Activated CD4-positive, alpha-beta T cell treated with anti-CD3 and anti-CD28 coated beads, Interleukin-2, amount 10 ng/mL, durations not matched to agents 24 days and 14 days (primary cell): ENCODE data around the gene ANGEL2. TPM values are rescaled to one million over a fixed set of nuclear protein-coding genes. Genes with fewer than 3 reads are reported as not detected.
"Not testable (repeated sequence)": the region's sequence is repeated elsewhere in the genome, so short reads cannot be mapped to it uniquely, and the experiment has no call there.

Experiments
- DNase-seq: peaks from one replicate; pipeline ENCODE4 v3.0.0; 2022
- H3K27ac Mint-ChIP-seq: one replicate; pipeline ENCODE4 v1.8.0; 2022; ENCODE audit warnings: mild to moderate bottlenecking, mixed read lengths
- H3K27me3 Mint-ChIP-seq: one replicate; pipeline ENCODE4 v1.8.0; 2022; ENCODE audit warnings: mixed read lengths
- H3K36me3 Mint-ChIP-seq: one replicate; pipeline ENCODE4 v1.8.0; 2022; ENCODE audit warnings: low read depth, mild to moderate bottlenecking, mixed read lengths
- H3K4me1 Mint-ChIP-seq: one replicate; pipeline ENCODE4 v1.8.0; 2021; ENCODE audit warnings: mixed read lengths
- H3K4me3 Mint-ChIP-seq: one replicate; pipeline ENCODE4 v1.8.0; 2022; ENCODE audit warnings: mild to moderate bottlenecking, moderate library complexity, mixed read lengths
- H3K9me3 Mint-ChIP-seq: one replicate; pipeline ENCODE4 v1.8.0; 2021; ENCODE audit warnings: mixed read lengths
- intact Hi-C: fragments of 100-400 bp; cut with micrococcal nuclease; formaldehyde crosslinking; loops from one replicate; pipeline ENCODE4 v1.15.1; 2023
- total RNA-seq: library from RNA; stranded (reverse); gene quantifications from 2 replicates; pipeline ENCODE4 v1.2.3, GENCODE V29; 2022

ANGEL2 gene
- total RNA-seq, 1 donor from 2014 or later = 43.7 TPM

- H3K4me3 Mint-ChIP-seq = no peak overlapping the region
- DNase-seq = no peak
- H3K9me3 Mint-ChIP-seq = no peaks in the 10 kb centered on the region
- no peaks in the 10 kb centered on the region for H3K36me3 Mint-ChIP-seq
- H3K27me3 Mint-ChIP-seq = peaks cover 2% of the 10 kb centered on the region
- intact Hi-C loops = no loop called here
- peaks cover 7% of the 10 kb centered on the region for H3K4me1 Mint-ChIP-seq
- no peak overlapping the region for H3K27ac Mint-ChIP-seq
Measured at GRCh38 chr1:212975111-212975918, 40.4 kb downstream of the ANGEL2 start.

- Mint-ChIP-seq H3K9me3 (no peaks in the 10 kb centered on the region), H3K4me1 (peaks cover 6% of the 10 kb centered on the region), H3K27me3 (peaks cover 2% of the 10 kb centered on the region), H3K27ac (no peak overlapping the region), H3K36me3 (no peaks in the 10 kb centered on the region), H3K4me3 (no peak overlapping the region)
- intact Hi-C loops = no loop called here
- no peak for DNase-seq
Measured at GRCh38 chr1:212974711-212975110, 41.0 kb downstream of the ANGEL2 start.

- Mint-ChIP-seq H3K27ac (no peak overlapping the region), H3K36me3 (no peaks in the 10 kb centered on the region), H3K9me3 (no peaks in the 10 kb centered on the region), H3K27me3 (peaks cover 4% of the 10 kb centered on the region), H3K4me3 (no peak overlapping the region), H3K4me1 (no peaks in the 10 kb centered on the region)
- DNase-seq = no peak
- intact Hi-C loops = no loop called here
Measured at GRCh38 chr1:212973899-212974298, 41.8 kb downstream of the ANGEL2 start.

GRCh38 chr1:212973426-212973825 lies 42.2 kb downstream of the ANGEL2 start:
- H3K36me3 Mint-ChIP-seq = no peaks in the 10 kb centered on the region
- H3K27ac Mint-ChIP-seq = no peak overlapping the region
- no peaks in the 10 kb centered on the region for H3K9me3 Mint-ChIP-seq
- no peak for DNase-seq
- H3K4me3 Mint-ChIP-seq = no peak overlapping the region
- H3K27me3 Mint-ChIP-seq = peaks cover 4% of the 10 kb centered on the region
- H3K4me1 Mint-ChIP-seq = no peaks in the 10 kb centered on the region
- intact Hi-C loops = no loop called here

GRCh38 chr1:212971312-212971711 lies 44.4 kb downstream of the ANGEL2 start:
- Mint-ChIP-seq H3K27ac (no peak overlapping the region), H3K27me3 (peaks cover 12% of the 10 kb centered on the region), H3K4me3 (no peak overlapping the region), H3K9me3 (no peaks in the 10 kb centered on the region), H3K36me3 (no peaks in the 10 kb centered on the region), H3K4me1 (peaks cover 4% of the 10 kb centered on the region)
- intact Hi-C loops = no loop called here
- no peak for DNase-seq

- Mint-ChIP-seq H3K36me3 (no peaks in the 10 kb centered on the region), H3K4me3 (no peak overlapping the region), H3K27me3 (peaks cover 15% of the 10 kb centered on the region), H3K27ac (no peak overlapping the region), H3K4me1 (peaks cover 4% of the 10 kb centered on the region), H3K9me3 (no peaks in the 10 kb centered on the region)
- intact Hi-C loops = no loop called here
- DNase-seq = no peak
Measured at GRCh38 chr1:212970085-212970484, 45.6 kb downstream of the ANGEL2 start.

- Mint-ChIP-seq H3K36me3 (no peaks in the 10 kb centered on the region), H3K9me3 (no peaks in the 10 kb centered on the region), H3K27me3 (peaks cover 21% of the 10 kb centered on the region), H3K4me1 (peaks cover 4% of the 10 kb centered on the region), H3K27ac (no peak overlapping the region), H3K4me3 (no peak overlapping the region)
- intact Hi-C loops = no loop called here
- no peak for DNase-seq
Measured at GRCh38 chr1:212968368-212968863, 47.3 kb downstream of the ANGEL2 start.

- H3K4me3 Mint-ChIP-seq = no peak overlapping the region
- intact Hi-C loops = no loop called here
- no peaks in the 10 kb centered on the region for H3K36me3 Mint-ChIP-seq
- peaks cover 26% of the 10 kb centered on the region for H3K27me3 Mint-ChIP-seq
- DNase-seq = no peak
- H3K9me3 Mint-ChIP-seq = no peaks in the 10 kb centered on the region
- peaks cover 4% of the 10 kb centered on the region for H3K4me1 Mint-ChIP-seq
- no peak overlapping the region for H3K27ac Mint-ChIP-seq
Measured at GRCh38 chr1:212967801-212968200, 47.9 kb downstream of the ANGEL2 start.

- peaks cover 29% of the 10 kb centered on the region for H3K27me3 Mint-ChIP-seq
- H3K27ac Mint-ChIP-seq = no peak overlapping the region
- H3K36me3 Mint-ChIP-seq = no peaks in the 10 kb centered on the region
- H3K9me3 Mint-ChIP-seq = no peaks in the 10 kb centered on the region
- DNase-seq = no peak
- H3K4me1 Mint-ChIP-seq = peaks cover 4% of the 10 kb centered on the region
- H3K4me3 Mint-ChIP-seq = no peak overlapping the region
- intact Hi-C loops = no loop called here
Measured at GRCh38 chr1:212966616-212967015, 49.1 kb downstream of the ANGEL2 start.

GRCh38 chr1:212964993-212965392 lies 50.7 kb downstream of the ANGEL2 start:
- DNase-seq, intact Hi-C loops, H3K4me3 Mint-ChIP-seq, H3K9me3 Mint-ChIP-seq, H3K4me1 Mint-ChIP-seq, H3K36me3 Mint-ChIP-seq, H3K27ac Mint-ChIP-seq: not testable (repeated sequence)
- peaks cover 31% of the 10 kb centered on the region for H3K27me3 Mint-ChIP-seq

- no peaks in the 10 kb centered on the region for H3K9me3 Mint-ChIP-seq
- DNase-seq = no peak
- no peak overlapping the region for H3K27ac Mint-ChIP-seq
- intact Hi-C loops = no loop called here
- H3K4me1 Mint-ChIP-seq = peaks cover 4% of the 10 kb centered on the region
- peaks cover 28% of the 10 kb centered on the region for H3K27me3 Mint-ChIP-seq
- no peaks in the 10 kb centered on the region for H3K36me3 Mint-ChIP-seq
- H3K4me3 Mint-ChIP-seq = no peak overlapping the region
Measured at GRCh38 chr1:212964102-212964501, 51.6 kb downstream of the ANGEL2 start.

- H3K27me3 Mint-ChIP-seq = peaks cover 22% of the 10 kb centered on the region
- no peaks in the 10 kb centered on the region for H3K36me3 Mint-ChIP-seq
- no peaks in the 10 kb centered on the region for H3K4me1 Mint-ChIP-seq
- H3K27ac Mint-ChIP-seq = no peak overlapping the region
- no peak for DNase-seq
- H3K4me3 Mint-ChIP-seq = no peak overlapping the region
- no peaks in the 10 kb centered on the region for H3K9me3 Mint-ChIP-seq
- intact Hi-C loops = no loop called here
Measured at GRCh38 chr1:212962509-212962908, 53.2 kb downstream of the ANGEL2 start.

GRCh38 chr1:212960932-212961331 lies 54.7 kb downstream of the ANGEL2 start:
- Mint-ChIP-seq H3K9me3 (no peaks in the 10 kb centered on the region), H3K27ac (no peak overlapping the region), H3K4me3 (no peak overlapping the region), H3K4me1 (no peaks in the 10 kb centered on the region), H3K27me3 (peaks cover 28% of the 10 kb centered on the region), H3K36me3 (no peaks in the 10 kb centered on the region)
- DNase-seq = no peak
- intact Hi-C loops = no loop called here

GRCh38 chr1:212959266-212960220 lies 56.1 kb downstream of the ANGEL2 start:
- Mint-ChIP-seq H3K27ac (no peak overlapping the region), H3K4me3 (no peak overlapping the region), H3K27me3 (peaks cover 31% of the 10 kb centered on the region), H3K36me3 (no peaks in the 10 kb centered on the region), H3K4me1 (no peaks in the 10 kb centered on the region), H3K9me3 (no peaks in the 10 kb centered on the region)
- intact Hi-C loops = no loop called here
- no peak for DNase-seq
